ENCODE data around the gene MRS2.

The MRS2 gene

GRCh38 chr6:24432611-24433010 is 29.9 kb downstream of the MRS2 start:
- DNase-seq, result no peak

DNA sequence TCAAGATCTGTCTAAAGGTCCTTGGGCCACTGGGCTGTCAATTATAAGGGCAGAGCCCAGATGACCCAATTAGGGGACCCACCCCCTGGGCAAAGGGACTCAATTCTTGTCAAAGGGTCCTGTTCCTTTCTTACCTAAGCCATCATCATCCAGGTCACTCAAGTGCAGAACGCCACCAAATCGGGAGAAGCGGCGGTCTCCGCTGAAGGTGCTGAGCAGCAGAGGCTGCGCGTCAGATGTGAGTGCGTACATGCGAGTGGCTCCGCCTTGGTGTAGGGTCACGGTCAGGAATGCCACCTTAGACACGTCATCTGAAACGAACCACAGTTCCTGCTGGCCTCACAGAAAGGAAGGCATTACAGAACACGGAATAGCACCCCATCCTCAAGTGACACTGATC is 34.2 kb downstream of the MRS2 start:
- no peak for DNase-seq

DNA sequence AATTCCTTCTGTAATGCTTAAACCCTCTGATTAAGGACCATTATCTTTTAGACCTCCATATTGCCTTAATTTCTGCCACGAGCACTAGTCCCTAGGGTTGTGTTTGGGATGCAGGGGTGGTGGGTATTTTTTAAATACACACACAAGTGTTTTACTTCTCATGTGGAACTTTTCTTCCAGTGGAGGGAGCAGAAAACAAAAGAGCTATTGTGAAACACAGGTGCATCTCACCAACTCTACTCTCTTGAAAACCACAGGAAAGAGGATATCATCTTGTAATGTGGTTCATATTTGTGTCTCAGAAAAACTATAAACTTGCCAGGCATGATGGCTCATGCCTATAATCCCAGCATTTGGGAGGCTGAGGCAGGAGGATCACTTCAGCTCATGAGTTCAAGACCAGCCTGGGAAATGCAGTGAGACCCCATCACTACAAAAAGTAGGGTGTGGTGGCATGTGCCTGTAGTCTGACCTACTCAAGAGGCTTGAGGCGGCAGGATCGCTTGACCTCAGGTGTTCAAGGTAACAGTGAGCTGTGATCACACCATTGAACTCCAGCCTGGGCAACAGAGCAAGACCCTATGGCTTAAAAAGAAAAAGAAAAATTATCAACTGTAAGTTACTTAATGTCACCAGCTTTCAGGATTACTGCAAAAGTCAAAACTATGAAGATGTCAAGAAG is 37.3 kb downstream of the MRS2 start:
- no peak for DNase-seq

DNA sequence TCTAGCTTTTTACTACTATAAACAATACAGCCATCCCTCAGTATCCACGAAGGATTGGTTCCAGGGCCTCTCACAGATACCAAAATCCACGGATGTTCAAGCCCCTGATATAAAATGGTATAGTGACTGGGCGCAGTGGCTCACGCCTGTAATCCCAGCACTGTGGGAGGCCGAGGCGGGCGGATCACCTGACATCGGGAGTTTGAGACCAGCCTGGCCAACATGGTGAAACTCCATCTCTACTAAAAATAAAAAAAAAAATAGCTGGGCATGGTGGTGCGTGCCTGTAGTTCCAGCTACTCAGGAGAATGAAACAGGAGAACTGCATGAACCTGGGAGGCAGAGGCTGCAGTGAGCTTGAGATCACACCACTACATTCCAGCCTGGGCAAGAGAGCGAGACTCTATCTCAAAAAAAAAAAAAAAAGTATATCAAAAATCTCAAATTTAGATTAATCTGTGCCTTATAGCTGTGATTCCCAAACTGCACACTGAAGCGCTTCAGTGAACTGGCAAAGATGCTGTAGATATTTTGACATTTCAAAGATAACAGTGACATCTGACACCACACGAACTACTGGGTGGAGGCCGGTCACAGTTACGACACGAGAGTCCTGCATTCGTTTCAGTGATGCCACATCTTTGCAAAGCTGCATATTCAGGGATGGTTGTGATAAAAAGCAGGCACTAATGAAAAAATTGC is 38.3 kb downstream of the MRS2 start:
- DNase-seq, result no peak

GRCh38 chr6:24441599-24441904 is 38.8 kb downstream of the MRS2 start:
- no peak for DNase-seq

- no peak for DNase-seq
These were observed 41.9 kb downstream of the MRS2 start for GRCh38 chr6:24444588-24444987.

DNA sequence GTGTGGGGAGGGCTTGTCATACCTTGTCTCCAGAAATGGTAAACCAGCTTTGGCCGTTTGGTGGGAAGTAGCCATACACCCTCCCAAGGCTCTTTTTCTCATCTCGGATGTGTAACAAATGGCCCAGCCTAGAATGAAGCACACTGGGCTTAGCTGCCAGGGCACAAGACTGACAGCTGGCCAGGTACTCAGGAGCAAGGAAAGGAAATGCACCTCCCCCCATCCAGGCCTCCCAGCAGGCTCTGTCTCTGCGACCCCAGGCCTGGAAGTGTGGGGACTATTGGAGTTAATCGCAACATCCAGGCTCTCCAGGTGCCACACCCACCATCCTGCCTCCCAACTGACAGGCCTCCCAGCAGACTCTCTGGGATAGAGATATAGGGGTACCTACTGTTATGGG is 43.0 kb downstream of the MRS2 start:
- no peak for DNase-seq

DNA sequence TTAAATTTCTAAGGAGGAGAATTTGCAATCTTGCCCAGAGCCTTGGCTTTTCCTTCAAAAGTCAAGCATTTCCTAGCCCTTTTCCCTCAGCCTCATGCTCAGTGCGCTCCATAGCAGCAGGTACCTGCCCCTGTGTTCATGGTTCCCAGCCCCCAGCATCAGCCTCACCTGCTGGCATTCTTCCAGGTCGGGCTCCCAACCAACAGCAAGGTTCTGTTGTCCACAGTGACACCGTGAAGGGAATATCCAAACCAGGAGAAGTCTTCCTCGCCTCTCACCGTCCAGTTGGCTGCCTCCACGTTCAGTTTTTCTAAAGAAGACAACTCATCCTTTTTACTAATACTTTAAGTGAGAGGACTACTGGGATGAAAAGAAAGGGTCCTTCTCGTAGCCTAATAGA is 43.9 kb downstream of the MRS2 start:
- DNase-seq, result no peak

GRCh38 chr6:24448396-24448795 is 45.7 kb downstream of the MRS2 start:
- DNase-seq, result no peak

DNA sequence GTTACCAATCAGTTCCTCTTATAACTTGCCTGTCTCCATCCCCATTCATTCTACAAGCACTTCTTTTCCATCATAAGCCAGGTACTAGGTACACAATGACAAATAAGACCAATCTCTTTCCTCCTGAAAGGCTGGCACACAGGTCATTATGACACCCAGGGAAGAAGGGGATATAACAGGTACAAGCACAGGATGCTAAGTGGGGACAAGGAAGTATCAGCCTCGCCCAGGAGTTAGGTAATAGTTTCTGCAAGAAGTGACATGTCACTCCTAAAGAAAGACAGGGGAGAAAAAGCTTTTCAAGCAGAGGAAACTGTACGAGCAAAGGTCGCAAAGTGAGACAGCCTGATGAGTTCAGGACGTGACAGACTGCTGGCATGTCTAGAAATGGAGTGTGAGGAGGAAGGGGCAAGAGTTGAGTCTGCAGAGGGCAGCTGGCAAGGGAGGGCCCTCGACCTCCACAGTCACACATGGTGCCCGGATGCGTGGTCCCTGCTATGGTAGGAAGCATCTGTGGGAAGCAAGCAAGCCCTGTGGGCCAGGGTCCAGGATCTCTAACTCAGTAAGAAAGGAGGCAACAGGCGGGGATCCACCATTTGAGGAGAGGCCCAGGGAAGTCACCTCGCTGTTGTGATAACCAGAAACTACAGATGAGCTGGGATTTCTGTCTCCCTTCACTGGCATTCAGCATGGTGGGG is 46.2 kb downstream of the MRS2 start:
- no peak for DNase-seq

DNA sequence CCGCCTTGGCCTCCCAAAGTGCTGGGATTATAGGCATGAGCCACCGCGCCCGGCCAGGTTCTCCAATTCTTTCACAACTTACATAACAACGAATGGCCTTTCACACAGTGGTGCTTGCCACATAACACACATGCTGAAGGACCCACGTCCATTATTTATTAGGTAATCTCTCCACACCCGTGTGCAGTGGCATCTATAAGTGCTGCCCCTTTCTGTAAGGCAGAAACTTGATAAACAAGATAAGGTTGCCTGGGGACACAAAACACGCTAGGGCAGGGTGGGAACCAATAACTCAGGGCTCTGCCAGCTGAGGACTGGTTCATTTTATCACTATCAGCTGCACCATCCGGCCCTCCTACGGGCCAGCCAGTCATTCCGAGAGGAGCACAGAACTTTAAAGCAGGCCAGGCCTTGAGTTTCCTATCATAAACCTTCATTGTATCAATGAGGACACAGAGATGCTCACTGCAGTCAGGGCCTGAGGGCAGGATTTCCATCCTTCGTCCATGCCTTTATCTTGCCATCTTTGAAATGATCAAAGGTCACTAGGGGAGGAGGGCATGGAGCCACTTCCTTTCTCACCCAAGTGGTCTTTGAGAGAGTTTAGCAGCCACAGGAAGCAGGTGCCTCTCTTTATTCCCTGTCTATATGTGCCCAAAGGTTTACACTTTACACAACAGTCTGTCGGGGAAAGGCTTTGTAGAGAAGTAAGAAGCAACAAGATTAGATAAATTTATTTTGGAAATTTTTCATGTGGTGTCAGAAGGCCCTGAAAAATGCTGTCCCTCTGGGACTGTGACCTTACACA is 49.0 kb downstream of the MRS2 start:
- no peak for DNase-seq

DNA sequence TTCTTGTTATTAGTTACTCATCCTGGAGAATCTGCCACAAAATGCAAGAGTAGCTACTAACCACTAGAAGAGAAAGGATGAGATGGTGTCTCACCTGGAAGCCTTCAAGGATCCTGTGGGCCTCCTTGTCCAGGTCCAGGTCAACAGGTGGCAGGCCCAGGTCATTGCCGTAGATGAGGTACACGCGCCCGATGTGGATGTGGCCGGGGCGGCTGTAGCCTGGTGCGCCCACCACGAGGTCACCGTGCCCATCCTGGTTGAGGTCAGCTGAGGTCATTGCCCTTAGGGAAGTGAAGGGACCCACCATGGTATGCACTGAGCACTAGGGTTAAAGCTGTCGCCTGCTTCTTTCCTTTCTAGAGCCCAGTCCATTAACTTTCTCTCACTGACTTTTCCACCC is 51.2 kb downstream of the MRS2 start:
- DNase-seq, result no peak

GRCh38 chr6:24454452-24454851 is 51.7 kb downstream of the MRS2 start:
- DNase-seq, result no peak

DNA sequence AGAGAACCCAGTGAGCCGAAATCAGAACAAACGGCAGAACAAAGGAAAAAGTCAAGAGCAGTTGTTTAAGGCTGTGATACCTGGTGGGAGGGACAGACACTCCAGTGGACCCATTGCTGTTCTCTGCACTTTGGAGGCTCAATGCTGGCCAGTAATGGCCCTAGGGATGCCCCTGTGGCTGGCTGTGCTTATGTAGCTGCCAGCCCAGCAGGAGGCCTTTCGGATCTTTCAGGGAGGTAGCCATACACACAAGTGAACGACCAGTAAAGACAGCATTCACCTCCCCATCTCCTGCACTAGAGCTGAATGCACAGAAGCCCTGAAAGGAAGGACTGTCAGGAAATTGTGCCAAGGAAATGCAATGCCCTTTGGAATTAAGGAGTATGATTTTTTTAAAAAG is 52.3 kb downstream of the MRS2 start:
- no peak for DNase-seq

GRCh38 chr6:24458134-24458533 is 55.4 kb downstream of the MRS2 start:
- no peak for DNase-seq

DNA sequence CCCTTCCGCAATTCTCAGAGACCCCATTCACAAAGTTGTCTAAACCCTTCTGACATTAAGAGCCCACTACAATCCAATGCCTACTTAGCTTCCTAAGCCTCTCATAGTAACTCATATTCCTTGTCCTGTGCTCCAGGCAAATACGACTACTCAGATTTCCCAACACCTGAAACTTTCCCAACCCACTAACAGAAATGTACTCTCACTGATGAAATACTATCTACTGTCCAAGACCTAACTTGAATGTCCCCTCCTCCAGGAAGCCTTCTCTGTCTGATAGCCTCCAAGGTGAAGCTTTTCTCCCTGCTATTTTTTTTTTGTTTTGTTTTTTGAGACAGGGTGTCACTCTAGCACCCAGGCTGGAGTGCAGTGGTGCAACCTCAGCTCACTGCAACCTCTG is 56.2 kb downstream of the MRS2 start:
- DNase-seq, result no peak

DNA sequence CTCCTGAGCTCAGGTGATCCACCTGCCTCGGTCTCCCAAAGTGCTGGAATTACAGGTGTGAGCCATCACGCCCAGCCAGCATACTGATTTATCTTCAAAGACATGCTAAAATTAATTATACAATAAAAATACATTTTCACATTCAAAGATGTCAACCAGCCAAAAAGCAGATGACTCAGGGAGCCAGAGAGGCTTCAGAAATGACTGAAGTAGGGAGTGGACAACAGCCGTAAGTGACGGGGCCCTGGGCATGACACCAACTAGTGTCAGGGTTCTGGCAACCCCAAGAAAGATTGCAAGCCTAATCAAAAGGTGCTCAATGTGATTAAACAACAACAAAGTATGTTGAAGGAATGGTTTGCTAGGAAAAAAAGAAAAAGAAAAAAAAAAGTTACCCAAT is 58.2 kb downstream of the MRS2 start:
- no peak for DNase-seq

- DNase-seq, result no peak
These were observed 61.7 kb downstream of the MRS2 start for GRCh38 chr6:24464253-24465038.

DNA sequence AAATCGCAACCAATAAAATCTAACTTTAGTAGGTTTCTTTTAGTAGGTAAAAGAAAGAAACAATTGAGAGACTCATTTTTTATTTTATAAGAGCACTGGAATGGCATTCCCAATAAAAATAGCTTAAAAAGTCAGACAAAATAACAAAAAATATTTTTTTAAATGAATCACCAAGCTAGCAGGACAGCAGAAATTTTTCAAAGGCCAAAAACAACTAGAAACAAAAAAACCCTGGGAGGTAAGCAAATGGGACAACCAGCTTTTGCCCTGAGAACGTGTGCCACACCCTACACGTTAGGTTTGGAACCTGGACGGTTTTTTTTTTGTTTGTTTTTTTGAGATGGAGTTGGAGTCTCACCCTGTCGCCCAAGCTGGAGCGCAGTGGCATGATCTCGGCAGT is 67.1 kb downstream of the MRS2 start:
- DNase-seq, result no peak

GRCh38 chr6:24472181-24472580 is 69.4 kb downstream of the MRS2 start:
- DNase-seq, result no peak
